Superior temporal gyrus (tissue), 1 donor: Measurements from ENCODE around the gene PTH2R.
"Not testable (repeated sequence)": the region's sequence is repeated elsewhere in the genome, so short reads cannot be mapped to it uniquely, and the experiment has no call there.

ENCODE experiments used
- DNase-seq: peaks from one replicate; pipeline ENCODE4 v3.0.0-alpha.2; 2016; ENCODE audit errors: extremely low spot score

The PTH2R gene

GRCh38 chr2:208389940-208390339, 16.7 kb upstream of the PTH2R start:
- DNase-seq = no peak

GRCh38 chr2:208392300-208392699, 14.3 kb upstream of the PTH2R start:
- DNase-seq = no peak

DNA sequence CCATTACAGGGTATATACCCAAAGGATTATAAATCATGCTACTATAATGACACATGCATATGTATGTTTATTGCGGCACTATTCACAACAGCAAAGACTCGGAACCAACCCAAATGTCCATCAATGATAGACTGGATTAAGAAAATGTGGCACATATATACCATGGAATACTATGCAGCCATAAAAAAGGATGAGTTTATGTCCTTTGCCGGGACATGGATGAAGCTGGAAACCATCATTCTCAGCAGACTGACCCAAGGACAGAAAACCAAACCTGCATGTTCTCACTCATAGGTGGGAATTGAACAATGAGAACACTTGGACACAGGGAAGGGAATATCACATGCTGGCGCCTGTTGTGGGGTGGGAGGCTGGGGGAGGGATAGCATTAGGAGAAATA, 9.8 kb upstream of the PTH2R start:
- not testable (repeated sequence) for DNase-seq

- no peak for DNase-seq
These were observed 7.4 kb upstream of the PTH2R start for GRCh38 chr2:208399201-208399600.

DNA sequence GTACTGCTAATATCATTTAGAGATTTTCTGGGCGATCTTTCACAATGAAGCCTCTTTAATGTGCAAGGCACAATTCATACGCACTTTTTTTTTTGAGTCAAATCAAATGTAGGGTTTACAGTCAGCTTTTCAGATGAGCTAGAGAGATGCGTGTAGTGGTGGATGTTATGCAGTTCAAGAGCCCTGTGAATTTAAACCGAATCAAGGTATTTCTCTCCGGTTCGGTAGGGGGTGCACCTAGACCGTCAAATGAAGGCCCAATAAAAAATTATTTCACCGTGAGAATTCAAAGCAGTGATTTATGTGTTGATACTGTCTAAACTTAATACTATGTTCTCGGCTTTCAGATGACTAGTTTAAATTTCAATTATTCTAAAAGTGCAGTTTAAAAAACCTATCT, 1.1 kb downstream of the PTH2R start:
- peak; percentile 56 for DNase-seq

DNA sequence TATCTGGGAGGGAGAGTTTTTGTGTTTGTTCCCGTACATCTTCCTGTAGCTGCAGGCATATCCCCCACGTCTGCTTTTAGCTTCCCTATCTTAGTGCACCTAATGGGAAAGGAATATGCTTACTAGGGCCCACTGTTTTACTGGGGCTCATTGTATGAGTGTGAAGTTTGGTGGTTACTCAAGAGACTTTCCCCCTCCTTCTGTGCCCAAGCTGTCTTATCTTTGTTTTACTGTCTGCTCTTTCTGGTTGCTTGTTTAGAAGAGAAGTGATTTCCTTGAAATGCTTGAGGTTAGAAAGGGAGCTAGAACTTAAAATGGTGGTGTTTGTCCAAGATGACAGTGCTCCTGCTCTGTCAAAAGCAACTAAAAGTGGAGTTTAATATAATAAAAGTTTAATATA, 7.3 kb downstream of the PTH2R start:
- DNase-seq = no peak

DNA sequence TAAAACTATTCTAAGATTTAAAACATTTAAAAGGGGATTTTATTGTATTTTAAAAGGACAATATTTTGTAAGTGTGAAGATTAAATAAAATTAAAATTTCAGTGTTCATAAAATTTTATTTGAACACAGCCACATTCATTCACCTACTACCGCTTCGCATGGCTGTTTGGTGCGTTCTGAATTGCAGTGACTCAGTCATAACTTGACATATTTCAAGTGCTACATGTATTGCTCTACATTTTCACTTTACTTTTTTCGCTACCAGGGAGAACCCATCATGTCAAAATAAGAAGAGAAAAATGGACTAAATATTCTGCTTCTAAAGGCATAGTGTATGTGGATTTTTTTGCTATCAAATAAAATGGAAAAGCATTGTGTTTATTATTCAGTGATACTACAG, 8.7 kb downstream of the PTH2R start:
- no peak for DNase-seq

DNA sequence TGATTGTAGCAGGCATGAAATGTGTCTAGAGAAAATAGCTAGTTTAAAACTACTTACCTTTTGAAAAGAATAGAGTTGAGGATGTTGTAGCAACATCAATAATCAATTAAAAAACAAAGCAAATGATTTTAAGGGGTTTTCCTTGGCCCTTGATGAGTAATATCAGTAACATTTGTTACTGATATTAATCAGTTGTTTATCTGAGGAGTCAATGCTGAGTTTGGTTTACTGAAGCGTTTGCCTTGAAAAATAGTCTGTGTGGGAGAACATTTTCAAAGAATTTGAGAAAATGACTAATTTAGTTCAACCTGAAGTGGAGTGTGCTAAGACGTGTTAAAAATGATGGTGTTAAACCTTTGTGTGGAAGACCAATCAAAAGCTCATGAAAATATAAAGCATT, 9.3 kb downstream of the PTH2R start:
- DNase-seq = no peak

- no peak for DNase-seq
These were observed 19.9 kb downstream of the PTH2R start for GRCh38 chr2:208426412-208427045.

DNA sequence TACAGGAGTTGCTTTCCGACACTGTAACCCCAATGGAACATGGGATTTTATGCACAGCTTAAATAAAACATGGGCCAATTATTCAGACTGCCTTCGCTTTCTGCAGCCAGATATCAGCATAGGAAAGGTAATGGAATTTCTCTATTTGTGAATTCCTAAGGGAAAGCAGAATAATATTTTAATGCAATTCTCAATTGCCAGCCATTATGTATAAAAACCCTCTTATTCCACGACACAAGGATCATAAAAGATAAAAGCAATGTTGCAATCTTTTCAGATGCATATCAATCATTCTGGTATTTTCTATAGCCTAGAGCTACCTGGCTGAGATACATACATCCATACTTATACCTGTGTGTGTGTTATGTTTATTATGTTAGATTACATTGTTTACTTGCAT, 31.2 kb downstream of the PTH2R start:
- no peak for DNase-seq

- DNase-seq = no peak
These were observed 34.1 kb downstream of the PTH2R start for GRCh38 chr2:208440716-208441115.

DNA sequence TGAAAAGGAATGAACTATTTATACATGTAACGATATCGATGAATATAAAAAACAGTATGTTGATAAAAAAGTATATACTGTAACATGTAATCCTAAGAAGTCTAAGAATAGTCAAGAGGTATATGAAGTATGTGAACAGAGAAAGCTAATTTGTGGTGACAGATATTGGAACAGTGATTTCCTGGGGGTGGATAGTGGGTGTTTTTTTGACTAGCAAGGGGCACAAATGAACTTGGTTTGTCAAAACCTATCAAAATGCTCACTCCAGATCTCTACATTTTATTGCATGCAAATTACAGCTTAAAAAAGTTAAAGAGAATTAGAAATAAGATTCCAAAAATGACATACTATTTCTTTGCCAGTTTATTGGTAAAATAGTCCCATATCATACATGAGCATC, 35.4 kb downstream of the PTH2R start:
- no peak for DNase-seq

DNA sequence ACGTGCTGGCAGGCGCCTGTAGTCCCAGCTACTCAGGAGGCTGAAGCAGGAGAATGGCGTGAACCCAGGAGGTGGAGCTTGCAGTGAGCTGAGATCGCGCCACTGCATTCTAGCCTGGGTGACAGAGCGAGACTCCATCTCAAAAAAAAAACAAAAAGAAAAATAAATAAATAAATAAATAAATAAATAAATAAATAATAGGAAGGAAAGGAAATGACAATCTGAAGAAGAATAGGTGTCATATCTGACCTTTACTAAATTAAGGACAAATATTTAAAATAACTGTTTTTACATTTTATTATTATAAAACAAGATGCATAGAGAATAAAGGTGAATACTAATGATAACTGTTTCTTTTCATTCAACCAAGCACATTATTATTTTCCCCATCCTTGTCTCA, 40.9 kb downstream of the PTH2R start:
- DNase-seq = not testable (repeated sequence)

DNA sequence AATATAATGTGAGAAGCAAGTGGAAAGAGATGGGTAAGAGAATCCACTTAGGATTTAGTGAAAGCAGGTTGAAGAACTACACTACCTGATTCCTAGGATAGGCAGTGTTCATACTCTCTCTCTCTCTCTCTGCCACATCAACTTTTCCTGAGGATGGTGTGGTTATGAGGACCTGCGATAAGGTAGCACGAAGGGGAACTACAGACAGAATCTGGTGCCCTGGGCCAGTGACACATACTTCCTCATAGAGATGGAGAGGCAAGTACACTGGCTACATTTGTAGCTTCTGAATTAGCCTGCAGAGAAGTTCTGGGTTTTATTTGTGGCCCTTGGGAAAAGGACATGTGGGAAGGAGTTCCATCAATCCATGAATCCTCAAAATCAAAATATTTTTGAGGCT, 44.5 kb downstream of the PTH2R start:
- no peak for DNase-seq

GRCh38 chr2:208454861-208455260, 48.3 kb downstream of the PTH2R start:
- DNase-seq = no peak

GRCh38 chr2:208463721-208464120, 57.1 kb downstream of the PTH2R start:
- no peak for DNase-seq

GRCh38 chr2:208464205-208464604, 57.6 kb downstream of the PTH2R start:
- no peak for DNase-seq

DNA sequence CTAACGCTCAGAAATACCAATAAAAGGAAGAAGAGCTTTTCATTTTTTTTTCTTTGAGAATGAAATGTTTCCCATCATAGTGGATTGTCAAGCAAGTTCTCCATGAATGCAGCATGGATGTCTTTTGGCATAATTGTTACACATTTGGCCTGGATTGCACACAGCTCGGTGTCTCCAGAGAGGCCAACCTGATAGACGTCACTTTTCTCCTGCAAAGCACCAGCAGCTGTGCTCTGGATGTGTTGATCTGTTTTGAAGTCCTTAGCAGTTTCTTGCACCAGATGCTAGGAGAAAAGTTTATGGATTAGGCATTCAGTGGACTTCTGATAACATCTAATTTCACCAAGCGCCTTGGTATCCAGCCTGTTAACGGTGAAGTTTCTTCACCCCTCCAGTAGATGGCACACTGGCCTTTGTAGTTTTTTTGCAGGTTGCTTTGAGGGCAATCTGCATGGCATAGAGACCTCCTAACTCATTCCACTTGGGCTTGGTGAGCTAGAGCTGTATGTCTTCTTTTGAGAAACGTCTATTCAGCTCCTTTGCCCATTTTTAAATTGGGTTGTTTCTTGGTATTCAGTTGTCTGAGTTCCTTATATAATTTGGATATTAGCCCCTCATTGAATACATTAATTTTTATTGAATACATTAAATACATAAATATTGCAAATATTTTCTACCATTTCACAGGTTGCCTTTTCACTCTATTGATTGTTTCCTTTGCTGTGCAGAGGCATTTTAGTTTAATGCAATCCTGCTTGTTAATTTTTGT, 59.7 kb downstream of the PTH2R start:
- DNase-seq = peak; percentile 35

DNA sequence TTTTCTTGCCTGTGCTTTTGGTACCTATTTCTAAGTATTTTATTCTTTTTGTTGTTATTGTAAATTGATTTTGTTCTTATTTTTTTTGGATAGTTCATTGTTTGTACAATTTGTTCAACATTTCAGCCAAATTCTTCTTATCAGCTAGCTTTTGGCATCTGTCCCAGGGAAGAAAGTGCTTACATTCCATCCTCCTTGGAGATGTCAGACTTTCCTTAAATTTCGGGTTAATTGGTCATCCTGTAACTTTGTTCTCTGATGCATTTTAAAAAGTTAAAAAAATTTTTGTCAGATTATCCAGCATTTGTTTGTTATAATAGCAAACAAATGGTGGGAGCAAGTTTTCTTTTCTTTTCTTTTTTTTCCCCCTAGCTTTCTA, 60.3 kb downstream of the PTH2R start:
- DNase-seq = no peak

- DNase-seq = no peak
These were observed 61.0 kb downstream of the PTH2R start for GRCh38 chr2:208467564-208467963.

- DNase-seq = no peak
These were observed 71.1 kb downstream of the PTH2R start for GRCh38 chr2:208477741-208478140.

GRCh38 chr2:208479342-208479741, 72.8 kb downstream of the PTH2R start:
- DNase-seq = no peak

- not testable (repeated sequence) for DNase-seq
These were observed 75.4 kb downstream of the PTH2R start for GRCh38 chr2:208481945-208482344.
